EH (cell line): Measurements from ENCODE around the gene SORCS1.

ENCODE experiments used
- DNase-seq: peaks from one replicate; pipeline ENCODE4 v3.0.0-alpha.2; 2015; ENCODE audit warnings: low read depth

SORCS1 gene

GRCh38 chr10:107104026-107104652 lies 60.4 kb downstream of the SORCS1 start:
- DNase-seq, result no peak

- DNase-seq, result no peak
Observed at GRCh38 chr10:107103174-107104025, 61.1 kb downstream of the SORCS1 start.

GRCh38 chr10:107098326-107098725 lies 66.2 kb downstream of the SORCS1 start:
- DNase-seq, result no peak

- no peak for DNase-seq
Observed at GRCh38 chr10:107094824-107095522, 69.5 kb downstream of the SORCS1 start.

- DNase-seq, result no peak
Observed at GRCh38 chr10:107092321-107092720, 72.2 kb downstream of the SORCS1 start.

- no peak for DNase-seq
Observed at GRCh38 chr10:107091126-107091525, 73.4 kb downstream of the SORCS1 start.

GRCh38 chr10:107085665-107086525 lies 78.6 kb downstream of the SORCS1 start:
- DNase-seq, result no peak

GRCh38 chr10:107083388-107084009 lies 81.0 kb downstream of the SORCS1 start:
- DNase-seq, result no peak

GRCh38 chr10:107081644-107082043 lies 82.9 kb downstream of the SORCS1 start:
- DNase-seq, result no peak

GRCh38 chr10:107075117-107075516 lies 89.4 kb downstream of the SORCS1 start:
- no peak for DNase-seq

GRCh38 chr10:107072786-107073185 lies 91.7 kb downstream of the SORCS1 start:
- no peak for DNase-seq

GRCh38 chr10:107072028-107072427 lies 92.5 kb downstream of the SORCS1 start:
- no peak for DNase-seq

- no peak for DNase-seq
Observed at GRCh38 chr10:107071301-107071700, 93.2 kb downstream of the SORCS1 start.

- no peak for DNase-seq
Observed at GRCh38 chr10:107067843-107068242, 96.7 kb downstream of the SORCS1 start.

- no peak for DNase-seq
Observed at GRCh38 chr10:107064075-107064474, 100.4 kb downstream of the SORCS1 start.

- DNase-seq, result no peak
Observed at GRCh38 chr10:107059872-107060271, 104.6 kb downstream of the SORCS1 start.

- DNase-seq, result no peak
Observed at GRCh38 chr10:107059068-107059804, 105.3 kb downstream of the SORCS1 start.

- DNase-seq, result no peak
Observed at GRCh38 chr10:107058331-107058730, 106.2 kb downstream of the SORCS1 start.

- DNase-seq, result no peak
Observed at GRCh38 chr10:107056182-107056581, 108.3 kb downstream of the SORCS1 start.

GRCh38 chr10:107054469-107055156 lies 109.9 kb downstream of the SORCS1 start:
- no peak for DNase-seq
